HG03558 (cell line): ENCODE measurements around the gene PIGS.
"Not testable (repeated sequence)": the region's sequence is repeated elsewhere in the genome, so short reads cannot be mapped to it uniquely, and the experiment has no call there.

Experiments
- ATAC-seq: cut with Tn5 transposase; IDR thresholded peaks from one replicate; pipeline ENCODE4 v1.9.1; 2021; ENCODE audit warnings: moderate number of reproducible peaks; ENCODE audit not compliant: unreplicated experiment; ENCODE audit errors: extremely low read depth

Gene PIGS

GRCh38 chr17:28571361-28572122, at the start of gene PIGS:
Gene PIGS, minus strand, starts transcription at chr17:28571524. Its CDS starts 28 bp downstream, at chr17:28571496.
- ATAC-seq: peak; percentile 53

GRCh38 chr17:28620010-28620409, 48.7 kb upstream of the PIGS start:
- no peak for ATAC-seq

GRCh38 chr17:28618464-28618863, 47.1 kb upstream of the PIGS start:
- ATAC-seq: no peak

GRCh38 chr17:28616281-28616680, 45.0 kb upstream of the PIGS start:
- no peak for ATAC-seq

GRCh38 chr17:28615260-28615940, 44.1 kb upstream of the PIGS start:
- no peak for ATAC-seq

- ATAC-seq: no peak
These were observed 42.6 kb upstream of the PIGS start, which contains the start of gene RSKR for GRCh38 chr17:28613931-28614381. Gene RSKR, minus strand, starts transcription at chr17:28614185. Its CDS starts 24 bp downstream, at chr17:28614161.

- no peak for ATAC-seq
These were observed 41.9 kb upstream of the PIGS start for GRCh38 chr17:28612936-28613872.

GRCh38 chr17:28612531-28612930, 41.2 kb upstream of the PIGS start:
- no peak for ATAC-seq

- no peak for ATAC-seq
These were observed 39.1 kb upstream of the PIGS start for GRCh38 chr17:28610376-28610775.

- ATAC-seq: not testable (repeated sequence)
These were observed 32.7 kb upstream of the PIGS start for GRCh38 chr17:28604031-28604430.

GRCh38 chr17:28599311-28600184, 28.2 kb upstream of the PIGS start:
- peak; percentile 27 for ATAC-seq

GRCh38 chr17:28598799-28599310, 27.5 kb upstream of the PIGS start, which contains the start of gene SPAG5:
Gene SPAG5, minus strand, starts transcription at chr17:28599025. Its CDS starts 79 bp downstream, at chr17:28598946.
- ATAC-seq: peak; percentile 41

GRCh38 chr17:28598389-28598788, 27.1 kb upstream of the PIGS start:
- ATAC-seq: no peak

- no peak for ATAC-seq
These were observed 26.5 kb upstream of the PIGS start for GRCh38 chr17:28597606-28598383.

GRCh38 chr17:28592260-28592659, 20.9 kb upstream of the PIGS start:
- no peak for ATAC-seq

- no peak for ATAC-seq
These were observed 14.5 kb upstream of the PIGS start for GRCh38 chr17:28585851-28586250.

- ATAC-seq: no peak
These were observed 13.1 kb upstream of the PIGS start for GRCh38 chr17:28584434-28584833.

GRCh38 chr17:28582513-28582912, 11.2 kb upstream of the PIGS start:
- ATAC-seq: no peak
